HL-60 (cell line): ENCODE results near the gene MYL12A.

Experiments used
- DNase-seq, 2 experiments: peaks; one replicate each; pipeline ENCODE4 v3.0.0-alpha.2; 2010 to 2020; ENCODE audit warnings: low read depth in 1 of 2, low spot score in 1 of 2
- H3K27ac ChIP-seq: fragments of 250-450 bp; sonication (Bioruptor Pico); replicated peaks from 2 replicates; pipeline ENCODE4 v1.5.1; 2020; ENCODE audit warnings: mild to moderate bottlenecking, moderate library complexity
- H3K27me3 ChIP-seq: fragments of 250-450 bp; sonication (Bioruptor Pico); 2 replicates; pipeline ENCODE4 v1.5.1; 2021; ENCODE audit warnings: mild to moderate bottlenecking, moderate library complexity; ENCODE audit not compliant: insufficient read depth, poor library complexity, severe bottlenecking
- H3K4me3 ChIP-seq: replicated peaks from 2 replicates; pipeline ENCODE4 v1.5.1; 2011; ENCODE audit warnings: mild to moderate bottlenecking, control low read depth, low read length; ENCODE audit not compliant: insufficient read depth
- GABPA ChIP-seq: IDR thresholded peaks from 2 replicates; pipeline ENCODE4 v1.6.1; 2012; ENCODE audit warnings: low read depth
- POLR2AphosphoS5 ChIP-seq: IDR thresholded peaks from 2 replicates; pipeline ENCODE4 v1.6.1; 2012; ENCODE audit warnings: low read depth
- SPI1 ChIP-seq: IDR thresholded peaks from 2 replicates; pipeline ENCODE4 v1.6.1; 2012; ENCODE audit warnings: low read depth, mild to moderate bottlenecking, borderline replicate concordance
- TF ChIP-seq, protein P1 (sequence below): IDR thresholded peaks from one replicate; pipeline ENCODE4 v1.5.1; 2011; ENCODE audit warnings: low read length, control low read depth, inconsistent platforms; ENCODE audit not compliant: insufficient read depth
- TF ChIP-seq, protein P2 (sequence below): IDR thresholded peaks from 2 replicates; pipeline ENCODE4 v1.6.1; 2012; ENCODE audit warnings: low read depth; ENCODE audit not compliant: insufficient replicate concordance

The MYL12A gene

DNA sequence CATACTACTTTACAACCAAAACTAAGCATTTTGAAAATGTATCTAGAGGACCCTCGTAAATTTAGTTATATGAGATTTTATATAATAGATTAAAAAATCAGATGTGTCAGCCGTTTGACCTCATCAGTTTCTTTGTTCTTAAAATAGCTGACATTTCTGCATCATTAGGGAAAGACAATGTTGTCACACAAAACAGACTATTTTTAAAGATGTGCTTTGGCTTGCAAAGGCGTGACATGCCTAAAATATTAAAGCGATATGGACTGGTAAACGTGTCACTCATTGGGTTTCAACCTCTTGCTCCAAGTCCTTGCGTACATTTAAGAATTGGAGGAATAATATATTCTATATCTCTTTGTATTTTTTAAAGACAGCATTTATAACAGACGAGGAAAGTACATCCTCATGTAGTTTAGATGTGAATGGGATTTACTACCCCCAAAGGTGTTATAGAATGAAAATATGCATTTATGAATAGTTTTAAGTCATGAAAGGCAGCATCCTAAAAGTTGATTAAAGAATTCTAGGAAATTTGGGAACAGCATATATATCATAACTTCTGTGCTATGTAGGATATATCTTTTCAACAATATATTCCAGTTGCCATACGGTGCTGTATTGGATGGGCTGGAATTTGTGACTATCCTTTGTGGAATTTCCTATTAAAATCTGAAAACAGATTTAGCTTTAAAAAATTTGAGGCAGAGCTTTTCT lies 3.8 kb downstream of the MYL12A start:
- TF ChIP-seq POLR2AphosphoS5 (no peak), SPI1 (no peak), GABPA (no peak)
- TF ChIP-seq, protein P1, sequence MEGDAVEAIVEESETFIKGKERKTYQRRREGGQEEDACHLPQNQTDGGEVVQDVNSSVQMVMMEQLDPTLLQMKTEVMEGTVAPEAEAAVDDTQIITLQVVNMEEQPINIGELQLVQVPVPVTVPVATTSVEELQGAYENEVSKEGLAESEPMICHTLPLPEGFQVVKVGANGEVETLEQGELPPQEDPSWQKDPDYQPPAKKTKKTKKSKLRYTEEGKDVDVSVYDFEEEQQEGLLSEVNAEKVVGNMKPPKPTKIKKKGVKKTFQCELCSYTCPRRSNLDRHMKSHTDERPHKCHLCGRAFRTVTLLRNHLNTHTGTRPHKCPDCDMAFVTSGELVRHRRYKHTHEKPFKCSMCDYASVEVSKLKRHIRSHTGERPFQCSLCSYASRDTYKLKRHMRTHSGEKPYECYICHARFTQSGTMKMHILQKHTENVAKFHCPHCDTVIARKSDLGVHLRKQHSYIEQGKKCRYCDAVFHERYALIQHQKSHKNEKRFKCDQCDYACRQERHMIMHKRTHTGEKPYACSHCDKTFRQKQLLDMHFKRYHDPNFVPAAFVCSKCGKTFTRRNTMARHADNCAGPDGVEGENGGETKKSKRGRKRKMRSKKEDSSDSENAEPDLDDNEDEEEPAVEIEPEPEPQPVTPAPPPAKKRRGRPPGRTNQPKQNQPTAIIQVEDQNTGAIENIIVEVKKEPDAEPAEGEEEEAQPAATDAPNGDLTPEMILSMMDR = no peak
- TF ChIP-seq, protein P2, sequence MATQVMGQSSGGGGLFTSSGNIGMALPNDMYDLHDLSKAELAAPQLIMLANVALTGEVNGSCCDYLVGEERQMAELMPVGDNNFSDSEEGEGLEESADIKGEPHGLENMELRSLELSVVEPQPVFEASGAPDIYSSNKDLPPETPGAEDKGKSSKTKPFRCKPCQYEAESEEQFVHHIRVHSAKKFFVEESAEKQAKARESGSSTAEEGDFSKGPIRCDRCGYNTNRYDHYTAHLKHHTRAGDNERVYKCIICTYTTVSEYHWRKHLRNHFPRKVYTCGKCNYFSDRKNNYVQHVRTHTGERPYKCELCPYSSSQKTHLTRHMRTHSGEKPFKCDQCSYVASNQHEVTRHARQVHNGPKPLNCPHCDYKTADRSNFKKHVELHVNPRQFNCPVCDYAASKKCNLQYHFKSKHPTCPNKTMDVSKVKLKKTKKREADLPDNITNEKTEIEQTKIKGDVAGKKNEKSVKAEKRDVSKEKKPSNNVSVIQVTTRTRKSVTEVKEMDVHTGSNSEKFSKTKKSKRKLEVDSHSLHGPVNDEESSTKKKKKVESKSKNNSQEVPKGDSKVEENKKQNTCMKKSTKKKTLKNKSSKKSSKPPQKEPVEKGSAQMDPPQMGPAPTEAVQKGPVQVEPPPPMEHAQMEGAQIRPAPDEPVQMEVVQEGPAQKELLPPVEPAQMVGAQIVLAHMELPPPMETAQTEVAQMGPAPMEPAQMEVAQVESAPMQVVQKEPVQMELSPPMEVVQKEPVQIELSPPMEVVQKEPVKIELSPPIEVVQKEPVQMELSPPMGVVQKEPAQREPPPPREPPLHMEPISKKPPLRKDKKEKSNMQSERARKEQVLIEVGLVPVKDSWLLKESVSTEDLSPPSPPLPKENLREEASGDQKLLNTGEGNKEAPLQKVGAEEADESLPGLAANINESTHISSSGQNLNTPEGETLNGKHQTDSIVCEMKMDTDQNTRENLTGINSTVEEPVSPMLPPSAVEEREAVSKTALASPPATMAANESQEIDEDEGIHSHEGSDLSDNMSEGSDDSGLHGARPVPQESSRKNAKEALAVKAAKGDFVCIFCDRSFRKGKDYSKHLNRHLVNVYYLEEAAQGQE = no peak
- DNase-seq = no peak
- Histone ChIP-seq H3K27me3 (no peaks in the 10 kb centered on the region), H3K27ac (no peak overlapping the region), H3K4me3 (no peak overlapping the region)

DNA sequence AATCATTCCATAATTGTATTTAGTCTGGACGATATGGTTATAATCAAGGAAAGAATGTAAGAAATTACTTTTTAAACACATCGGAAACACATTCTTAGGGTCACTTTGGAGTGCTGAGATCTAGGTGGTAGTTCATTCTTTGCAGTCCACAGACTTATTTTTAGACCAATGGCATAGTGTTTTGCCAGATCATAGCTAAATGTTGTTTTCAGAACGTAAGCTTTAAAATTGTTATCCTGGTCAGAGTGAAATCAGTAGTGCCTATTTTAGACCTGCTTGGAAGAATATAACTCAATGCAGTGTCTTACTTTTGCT lies 4.3 kb downstream of the MYL12A start:
- Histone ChIP-seq H3K4me3 (no peak overlapping the region), H3K27ac (no peak overlapping the region), H3K27me3 (no peaks in the 10 kb centered on the region)
- no peak for DNase-seq
- no peak for TF ChIP-seq POLR2AphosphoS5
- TF ChIP-seq, protein P2 = no peak
- no peak for TF ChIP-seq GABPA
- TF ChIP-seq SPI1 = no peak
- TF ChIP-seq, protein P1 = no peak

DNA sequence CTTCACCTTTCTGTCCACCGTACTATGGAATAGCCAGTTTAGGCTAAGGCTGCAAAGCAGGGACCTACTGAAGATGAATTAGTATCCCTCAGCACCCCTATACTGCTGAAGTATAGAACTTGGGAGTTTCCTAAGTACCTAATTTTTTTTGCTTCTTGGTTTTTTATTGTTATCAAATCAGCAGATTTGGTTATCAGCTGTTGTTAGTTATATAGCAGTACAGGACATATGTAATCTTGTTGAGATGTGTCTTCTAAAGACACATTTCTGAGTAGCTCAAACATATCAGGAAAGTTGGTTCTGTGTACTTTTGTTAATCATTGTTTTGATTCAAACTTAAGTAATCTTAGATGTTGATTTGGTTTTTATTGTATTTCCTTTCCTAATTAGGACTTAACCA lies 5.2 kb downstream of the MYL12A start:
- TF ChIP-seq GABPA = no peak
- Histone ChIP-seq H3K27ac (no peak overlapping the region), H3K4me3 (no peak overlapping the region), H3K27me3 (no peaks in the 10 kb centered on the region)
- no peak for DNase-seq

DNA sequence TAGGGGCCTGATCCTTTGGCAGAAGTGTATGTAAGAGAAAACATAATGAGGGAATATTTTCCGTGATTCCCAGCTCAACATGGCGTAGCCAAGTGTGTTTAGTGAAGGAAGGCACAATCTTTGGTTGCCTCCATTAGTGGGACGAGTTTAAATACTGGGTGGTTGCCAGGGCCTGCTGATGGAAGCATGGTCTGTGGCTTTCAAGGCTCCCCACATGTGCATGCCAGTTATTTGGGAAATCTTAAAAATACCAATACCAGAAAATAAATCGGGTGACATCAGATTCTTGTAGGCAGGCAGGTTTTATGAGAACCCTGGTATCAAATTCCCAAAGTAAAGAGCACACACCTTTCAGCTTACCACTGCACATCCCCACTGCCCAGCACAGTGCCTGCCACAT lies 7.1 kb downstream of the MYL12A start:
- no peak overlapping the region for H3K4me3 ChIP-seq
- H3K27me3 ChIP-seq = no peaks in the 10 kb centered on the region
- DNase-seq = no peak
- no peak overlapping the region for H3K27ac ChIP-seq
- TF ChIP-seq, protein P1 = no peak
- TF ChIP-seq GABPA (no peak), POLR2AphosphoS5 (no peak), SPI1 (no peak)
- TF ChIP-seq, protein P2 = no peak
